SIG-M5 treated with dmso at 0.1 percent for 504 hours (cell line): ENCODE data around the gene SMARCD2.

ENCODE experiments used
- DNase-seq: peaks from one replicate; lab custom pipeline; 2025; ENCODE audit not compliant: unreplicated experiment; lab: John Stamatoyannopoulos, UW

Gene SMARCD2

DNA sequence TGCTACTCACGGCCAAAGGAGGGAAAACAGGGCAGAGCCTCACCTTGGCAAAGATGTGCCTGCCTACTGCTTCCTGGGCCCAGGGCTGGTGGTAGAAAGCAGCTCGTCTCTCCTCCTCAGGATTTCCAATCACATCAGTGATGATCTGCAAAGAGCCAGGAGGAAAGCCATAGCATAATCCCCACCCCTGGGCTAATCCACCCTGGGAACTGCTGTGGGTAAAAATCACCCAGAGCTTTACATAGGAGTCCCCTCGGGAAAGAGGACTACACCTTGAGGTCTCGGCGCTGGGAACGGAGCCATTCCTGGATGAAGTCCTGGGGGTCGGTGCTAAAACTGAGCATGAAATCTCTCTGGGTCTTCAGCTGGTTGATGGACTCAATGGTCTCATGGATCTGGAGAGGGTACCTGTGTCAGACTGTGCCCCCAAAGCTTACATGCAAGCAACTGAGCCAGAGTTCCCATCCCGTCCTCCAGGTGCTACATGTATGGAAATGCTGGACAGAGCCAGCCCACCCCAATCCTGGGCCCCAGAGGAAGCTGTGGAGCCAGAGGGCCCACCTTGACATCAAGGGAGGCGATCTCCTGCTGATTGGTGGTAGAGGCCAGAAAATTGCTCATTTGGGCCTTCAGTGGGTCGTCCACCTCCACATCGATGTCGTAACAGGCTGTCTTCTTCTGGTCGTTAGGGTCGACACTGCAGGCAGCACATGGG lies 9.3 kb downstream of the SMARCD2 start:
- DNase-seq, result no peak

DNA sequence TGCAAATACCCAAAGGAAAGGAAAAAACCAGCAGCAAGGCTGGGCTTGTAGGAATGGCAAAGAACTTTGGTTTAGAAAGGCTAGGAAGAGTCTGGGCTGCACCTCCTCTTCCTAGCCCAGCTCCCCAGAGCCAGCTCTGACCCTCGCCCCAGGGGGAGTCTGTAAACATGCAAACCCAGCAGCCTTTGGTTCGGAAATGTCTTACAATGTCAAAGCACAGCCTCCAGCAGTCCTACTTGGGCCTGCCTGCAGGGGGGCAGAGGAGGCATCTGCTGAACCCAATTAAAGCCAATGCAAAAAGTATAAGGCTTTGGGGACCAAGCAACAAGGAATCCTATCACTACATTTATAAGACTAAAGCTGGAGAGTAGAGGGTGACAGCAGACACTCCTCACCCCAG lies 10.0 kb downstream of the SMARCD2 start:
- DNase-seq, result no peak

DNA sequence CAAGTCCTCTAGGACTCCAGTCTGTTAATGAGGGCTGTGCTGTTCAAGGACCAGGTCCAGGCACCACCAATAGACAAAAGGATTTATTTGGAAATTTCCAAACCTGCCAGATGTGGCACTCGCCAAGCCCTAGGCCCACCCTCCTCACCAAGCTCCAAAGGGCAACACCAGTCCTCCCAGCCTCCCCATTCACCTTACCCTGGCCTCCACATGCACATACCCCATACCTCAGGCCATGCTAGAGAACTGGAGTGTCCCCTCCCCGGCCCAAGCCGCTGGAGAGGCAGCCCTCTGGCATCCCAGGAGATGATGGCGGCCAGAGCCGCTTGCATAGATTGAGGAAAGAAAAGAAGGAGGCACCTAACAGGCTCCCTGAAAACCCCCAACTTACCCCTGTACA lies 10.5 kb downstream of the SMARCD2 start:
- DNase-seq, result no peak

- no peak for DNase-seq
Observed at GRCh38 chr17:63831505-63831904, 11.0 kb downstream of the SMARCD2 start.

DNA sequence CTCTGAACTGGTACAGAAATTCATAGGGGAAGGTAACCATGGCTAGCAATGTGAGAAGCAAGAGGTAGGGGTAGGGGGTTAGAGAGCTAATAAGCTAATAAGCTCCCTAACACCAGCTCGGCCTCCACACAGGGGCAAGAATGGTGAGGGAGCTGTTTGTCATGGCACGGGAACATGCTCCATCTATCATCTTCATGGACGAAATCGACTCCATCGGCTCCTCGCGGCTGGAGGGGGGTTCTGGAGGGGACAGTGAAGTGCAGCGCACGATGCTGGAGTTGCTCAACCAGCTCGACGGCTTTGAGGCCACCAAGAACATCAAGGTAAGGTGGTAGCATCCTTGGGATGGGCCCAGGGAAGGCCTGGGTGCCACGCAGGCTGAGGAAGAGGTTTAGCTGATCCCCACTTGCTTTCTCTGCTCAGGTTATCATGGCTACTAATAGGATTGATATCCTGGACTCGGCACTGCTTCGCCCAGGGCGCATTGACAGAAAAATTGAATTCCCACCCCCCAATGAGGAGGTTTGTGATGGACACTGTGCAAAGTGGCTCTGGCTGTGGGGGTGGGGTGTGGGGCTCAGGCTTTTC lies 11.5 kb downstream of the SMARCD2 start:
- DNase-seq, result no peak

GRCh38 chr17:63830278-63830677 lies 12.2 kb downstream of the SMARCD2 start:
- no peak for DNase-seq

GRCh38 chr17:63828936-63829335 lies 13.5 kb downstream of the SMARCD2 start:
- DNase-seq, result no peak

DNA sequence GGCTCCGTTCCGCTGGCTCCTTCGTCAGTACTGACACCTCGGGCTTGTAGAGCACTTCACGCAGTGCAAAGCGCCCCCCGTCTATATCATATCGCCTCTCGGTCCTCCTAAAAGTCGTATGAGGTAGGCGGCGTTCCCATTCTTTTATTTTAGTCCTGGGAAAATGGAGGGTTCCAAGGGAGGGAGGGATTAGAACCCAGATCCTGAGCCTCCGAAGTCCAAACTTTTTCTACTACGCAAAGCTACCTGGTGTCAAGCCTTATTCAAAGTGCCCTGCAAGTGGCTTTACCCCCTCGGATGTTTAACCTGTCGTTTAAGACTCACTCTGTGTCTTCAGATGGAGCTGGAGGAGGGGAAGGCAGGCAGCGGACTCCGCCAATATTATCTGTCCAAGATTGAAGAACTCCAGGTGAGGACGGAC lies 14.7 kb downstream of the SMARCD2 start:
- DNase-seq, result no peak

DNA sequence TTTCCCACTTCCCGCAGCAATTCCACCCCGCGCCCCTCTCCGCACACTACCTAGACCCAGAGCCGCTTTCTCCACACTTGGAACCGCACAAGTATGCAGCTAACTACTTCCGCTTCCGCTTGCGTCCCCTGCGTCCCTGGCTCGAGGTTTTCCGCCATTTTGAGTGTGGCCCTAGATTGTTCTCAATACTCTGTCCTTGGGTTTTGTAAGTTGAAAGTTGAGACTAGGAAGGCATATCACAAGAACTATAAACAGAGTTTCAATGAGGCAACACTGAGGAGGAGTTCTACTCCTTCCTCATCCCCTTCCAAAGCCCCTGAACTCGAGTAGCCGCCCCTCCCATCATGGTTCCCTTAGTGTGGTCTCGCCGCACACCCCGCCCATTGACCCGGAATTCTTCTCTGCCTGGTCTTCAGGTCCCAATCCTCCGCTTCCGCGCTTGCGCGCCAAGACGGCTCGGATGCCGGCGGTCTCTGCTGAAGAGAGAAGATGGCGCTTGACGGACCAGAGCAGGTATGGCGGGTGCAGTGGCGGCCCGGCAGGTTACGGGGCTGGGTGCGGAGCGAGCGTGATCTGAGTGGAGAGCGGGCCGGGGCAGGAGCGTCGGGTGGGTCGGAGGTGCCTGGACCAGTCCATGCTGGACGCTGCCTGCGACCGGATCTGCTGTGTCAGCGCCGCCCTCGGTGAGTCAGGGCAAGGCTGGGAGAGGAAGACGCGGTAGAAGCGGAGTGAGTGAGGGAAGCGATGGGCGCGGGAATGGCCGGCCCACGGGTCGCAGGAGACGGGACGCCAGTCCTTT lies 15.3 kb downstream of the SMARCD2 start, which contains the start of the genes FTSJ3 and PSMC5:
Gene FTSJ3 (minus strand): TSS at position 662 of the 799 bp plus-strand sequence. CDS start 761 bp downstream, outside the sequence.
Gene PSMC5 (plus strand): TSS at position 430 of the 799 bp plus-strand sequence. CDS start 60 bp downstream, at position 490.
- DNase-seq, result peak; percentile 98

- peak; percentile 40 for DNase-seq
Observed at GRCh38 chr17:63826468-63827001, 15.9 kb downstream of the SMARCD2 start.

DNA sequence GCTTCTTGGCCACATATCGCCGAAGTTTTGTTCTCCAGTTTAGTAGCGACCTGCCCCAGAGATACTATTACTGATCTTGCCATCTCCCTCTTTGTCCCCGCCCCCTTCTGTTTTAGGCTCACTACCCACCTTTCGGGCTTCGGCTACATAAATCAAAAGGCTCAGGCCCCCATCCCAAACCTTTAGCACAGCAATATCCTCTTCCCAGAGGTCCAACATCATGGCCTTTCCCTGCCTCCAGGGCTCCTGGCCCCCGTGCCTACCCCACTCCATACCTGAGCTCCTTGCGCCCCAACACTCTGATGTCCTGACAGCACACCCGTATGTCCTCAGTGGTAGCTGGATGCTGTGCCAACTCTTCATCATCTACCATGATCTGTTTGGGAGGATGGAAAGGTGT lies 18.1 kb downstream of the SMARCD2 start:
- DNase-seq, result no peak

DNA sequence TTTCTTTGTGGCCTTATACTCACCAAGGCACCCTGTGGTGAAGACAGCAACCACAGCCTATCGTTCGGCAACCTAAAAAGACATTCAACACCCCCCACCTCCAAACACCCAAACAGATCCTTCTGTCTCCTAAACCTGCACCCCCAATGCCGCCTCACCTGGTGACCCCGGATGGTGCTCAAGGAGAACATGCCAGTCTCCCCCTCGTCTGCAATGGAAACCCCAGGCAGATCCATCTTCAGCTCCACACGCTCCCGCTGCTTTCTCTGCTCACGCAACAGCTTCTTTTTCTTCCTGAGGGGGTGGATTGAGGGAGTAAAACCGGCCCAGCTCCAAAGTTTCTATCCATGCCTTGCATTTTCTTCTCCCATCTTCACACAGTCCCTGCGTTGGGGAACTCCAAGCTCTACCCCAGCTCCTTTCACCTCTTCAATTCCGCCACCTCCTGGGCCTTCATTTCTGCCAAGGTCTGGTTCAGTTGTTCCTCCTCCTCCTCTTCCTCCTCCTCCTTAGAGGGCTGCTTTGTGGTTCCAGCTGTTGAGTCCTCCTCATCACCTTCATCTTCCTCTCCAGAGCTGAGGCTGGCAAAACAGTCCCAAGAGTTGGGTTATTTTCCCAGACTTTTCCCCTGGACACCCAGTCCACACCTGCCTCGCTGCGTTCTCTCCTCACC lies 18.7 kb downstream of the SMARCD2 start:
- DNase-seq, result no peak

- DNase-seq, result no peak
Observed at GRCh38 chr17:63822537-63822936, 19.9 kb downstream of the SMARCD2 start.

DNA sequence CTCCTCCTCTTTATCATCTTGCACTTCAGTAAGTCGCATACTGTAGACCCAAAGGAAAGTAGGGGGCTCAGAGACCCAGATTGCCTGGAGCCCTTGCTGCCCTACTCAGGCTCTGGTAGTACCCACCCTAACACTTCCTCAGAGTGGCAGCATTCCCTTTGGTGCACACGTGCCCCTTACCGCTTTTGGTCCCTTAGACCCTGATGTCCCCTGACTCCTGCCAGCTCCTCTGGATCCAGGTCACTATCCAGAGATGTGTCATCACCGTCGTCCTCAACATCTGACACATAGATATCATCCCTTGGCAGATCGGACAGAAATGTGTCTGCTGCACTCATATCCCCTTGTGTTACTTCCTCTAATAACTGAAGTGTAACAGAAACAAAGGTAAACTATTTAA lies 20.7 kb downstream of the SMARCD2 start:
- DNase-seq, result no peak

GRCh38 chr17:63820963-63821561 lies 21.4 kb downstream of the SMARCD2 start:
- no peak for DNase-seq

- no peak for DNase-seq
Observed at GRCh38 chr17:63819585-63820537, 22.6 kb downstream of the SMARCD2 start.

DNA sequence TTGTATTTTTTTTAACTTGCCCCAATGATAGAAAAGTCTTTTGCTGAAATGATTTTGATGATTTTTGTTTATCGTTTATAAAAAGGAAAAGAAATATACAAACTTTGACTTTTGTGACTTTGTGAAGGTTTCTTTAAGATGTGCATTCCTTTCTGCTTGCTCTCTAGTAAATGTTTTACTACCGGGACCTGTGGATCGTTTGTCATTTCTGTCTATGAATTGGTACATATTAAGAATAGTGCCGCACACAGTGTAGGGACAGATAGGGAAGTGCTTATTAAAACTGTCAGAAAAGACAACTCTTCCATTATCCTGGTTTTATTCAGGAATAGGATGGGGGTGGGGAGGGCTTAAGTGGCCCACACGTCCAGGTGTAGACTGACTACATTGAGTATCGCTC lies 23.4 kb downstream of the SMARCD2 start:
- no peak for DNase-seq

DNA sequence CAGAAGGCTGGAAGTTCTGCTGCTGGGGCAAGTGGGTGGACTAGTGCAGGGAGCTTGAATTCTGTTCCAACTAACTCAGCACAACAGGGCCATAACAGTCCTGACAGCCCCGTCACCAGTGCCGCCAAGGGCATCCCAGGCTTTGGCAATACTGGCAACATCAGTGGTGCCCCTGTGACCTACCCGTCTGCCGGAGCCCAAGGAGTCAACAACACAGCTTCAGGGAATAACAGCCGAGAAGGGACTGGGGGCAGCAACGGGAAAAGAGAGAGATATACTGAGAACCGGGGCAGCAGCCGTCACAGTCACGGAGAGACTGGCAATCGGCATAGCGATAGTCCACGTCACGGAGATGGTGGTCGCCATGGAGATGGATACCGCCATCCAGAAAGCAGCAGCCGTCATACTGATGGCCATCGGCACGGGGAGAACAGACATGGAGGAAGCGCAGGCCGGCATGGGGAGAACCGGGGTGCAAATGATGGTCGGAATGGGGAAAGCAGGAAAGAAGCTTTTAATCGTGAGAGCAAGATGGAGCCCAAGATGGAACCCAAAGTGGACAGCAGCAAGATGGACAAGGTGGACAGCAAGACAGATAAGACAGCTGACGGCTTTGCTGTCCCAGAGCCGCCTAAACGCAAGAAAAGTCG lies 24.6 kb downstream of the SMARCD2 start:
- no peak for DNase-seq

DNA sequence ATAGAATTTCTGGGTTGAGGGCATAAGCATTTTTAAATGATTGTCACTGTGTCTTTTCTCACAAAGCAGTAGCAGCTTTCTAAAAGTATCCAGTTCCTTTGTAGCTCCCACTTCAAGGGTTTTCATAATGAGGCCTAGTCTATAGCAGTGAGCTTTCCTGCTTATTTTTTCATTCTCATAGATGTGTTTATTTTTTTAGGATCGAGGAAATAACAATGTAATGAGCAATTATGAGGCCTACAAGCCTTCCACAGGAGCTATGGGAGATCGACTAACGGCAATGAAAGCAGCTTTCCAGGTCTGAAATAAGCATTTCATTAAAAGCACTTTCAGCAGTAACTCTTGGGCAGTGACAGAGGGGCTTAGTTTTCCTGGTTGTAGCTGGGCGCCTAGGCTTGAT lies 25.8 kb downstream of the SMARCD2 start:
- DNase-seq, result no peak
